ENCODE data around the gene ADPRH.

ADPRH gene

DNA sequence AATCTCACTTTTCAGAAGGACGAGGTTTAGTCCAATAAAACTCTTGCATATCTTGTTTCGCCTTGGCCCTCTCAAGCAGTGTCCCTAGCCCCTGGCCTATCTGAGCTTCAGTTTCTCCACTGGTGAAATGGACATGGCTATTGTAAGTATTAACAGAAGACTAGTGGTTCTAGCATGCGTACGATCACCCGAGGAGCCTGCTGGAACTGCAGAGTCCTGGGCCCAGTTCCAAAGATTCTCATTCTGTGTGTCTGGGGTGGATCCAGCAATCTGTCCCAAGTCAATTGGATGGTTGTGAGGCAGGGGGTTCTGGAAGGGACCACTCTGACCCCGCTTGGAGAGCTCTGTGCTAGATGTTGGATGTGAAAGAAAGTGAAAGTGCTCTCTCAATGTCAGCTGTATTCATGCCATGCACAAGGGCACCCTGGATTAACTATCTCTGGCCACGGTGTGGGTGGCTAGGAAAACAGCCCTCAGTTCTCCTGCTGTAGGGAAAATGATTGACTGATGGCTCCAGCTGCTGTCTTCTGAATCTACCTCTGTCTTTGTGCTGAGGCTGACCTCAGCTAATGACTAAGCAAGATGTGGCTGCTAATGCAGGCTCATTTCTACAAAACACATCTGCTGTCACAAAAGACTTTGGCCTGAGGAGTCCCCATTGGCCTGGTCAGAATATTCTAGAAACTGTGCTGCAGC, 16.5 kb downstream of the ADPRH start:
- Mint-ChIP-seq H3K27me3 (no peaks in the 10 kb centered on the region), H3K4me1 (peaks cover 48 to 71% of the 10 kb centered on the region in 2 donors), H3K27ac (peak overlapping the region; percentile 37), H3K4me3 (no peak overlapping the region), H3K36me3 (peaks cover 3 to 13% of the 10 kb centered on the region in 2 donors), H3K9me3 (no peaks in the 10 kb centered on the region)
- ATAC-seq (replicated peaks) (no peak), DNase-seq (no peak)

DNA sequence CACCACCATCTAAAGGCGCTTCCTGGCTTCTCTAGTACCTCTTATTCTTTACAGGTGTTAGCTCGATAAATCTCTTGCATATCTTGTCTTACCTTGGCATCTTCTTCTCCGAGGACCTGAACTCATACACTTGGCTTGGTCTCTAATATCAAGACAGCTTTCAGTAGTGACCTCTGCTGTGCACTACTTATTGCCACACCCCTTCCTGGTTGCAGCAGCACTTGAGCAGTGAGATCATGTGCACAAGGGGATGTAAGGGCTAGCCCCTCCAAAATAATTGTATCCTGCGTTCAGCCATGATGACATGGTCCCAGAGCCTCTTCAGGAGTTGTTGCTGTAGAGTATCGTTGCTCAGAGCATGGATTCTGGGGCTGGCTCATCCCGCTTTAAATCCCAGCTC, 17.1 kb downstream of the ADPRH start:
- ATAC-seq (replicated peaks) (no peak), DNase-seq (no peak)
- Mint-ChIP-seq H3K27me3 (no peaks in the 10 kb centered on the region), H3K36me3 (peaks cover 2 to 9% of the 10 kb centered on the region in 2 donors), H3K27ac (no peak overlapping the region), H3K4me1 (peaks cover 50 to 77% of the 10 kb centered on the region in 2 donors), H3K4me3 (peak overlapping the region in 1 of 2 donors; percentile 8), H3K9me3 (no peaks in the 10 kb centered on the region)

- DNase-seq, result peak; percentile 18
- H3K4me1 Mint-ChIP-seq, result peaks cover 52 to 81% of the 10 kb centered on the region in 2 donors
- H3K4me3 Mint-ChIP-seq, result peak within 1 kb of the TSS; percentile 58 to 61
- peaks cover 2 to 9% of the 10 kb centered on the region in 2 donors for H3K36me3 Mint-ChIP-seq
- peak within 1 kb of the TSS; percentile 97 for H3K27ac Mint-ChIP-seq
- ATAC-seq (replicated peaks), result peak; percentile 47 to 49
- no peaks in the 10 kb centered on the region for H3K27me3 Mint-ChIP-seq
- H3K9me3 Mint-ChIP-seq, result no peaks in the 10 kb centered on the region
Measured at GRCh38 chr3:119597548-119598288, 18.4 kb downstream of the ADPRH start, which contains the start of gene PLA1A. Gene PLA1A (plus strand): TSS chr3:119597885. CDS start chr3:119597914, 29 bp downstream.

DNA sequence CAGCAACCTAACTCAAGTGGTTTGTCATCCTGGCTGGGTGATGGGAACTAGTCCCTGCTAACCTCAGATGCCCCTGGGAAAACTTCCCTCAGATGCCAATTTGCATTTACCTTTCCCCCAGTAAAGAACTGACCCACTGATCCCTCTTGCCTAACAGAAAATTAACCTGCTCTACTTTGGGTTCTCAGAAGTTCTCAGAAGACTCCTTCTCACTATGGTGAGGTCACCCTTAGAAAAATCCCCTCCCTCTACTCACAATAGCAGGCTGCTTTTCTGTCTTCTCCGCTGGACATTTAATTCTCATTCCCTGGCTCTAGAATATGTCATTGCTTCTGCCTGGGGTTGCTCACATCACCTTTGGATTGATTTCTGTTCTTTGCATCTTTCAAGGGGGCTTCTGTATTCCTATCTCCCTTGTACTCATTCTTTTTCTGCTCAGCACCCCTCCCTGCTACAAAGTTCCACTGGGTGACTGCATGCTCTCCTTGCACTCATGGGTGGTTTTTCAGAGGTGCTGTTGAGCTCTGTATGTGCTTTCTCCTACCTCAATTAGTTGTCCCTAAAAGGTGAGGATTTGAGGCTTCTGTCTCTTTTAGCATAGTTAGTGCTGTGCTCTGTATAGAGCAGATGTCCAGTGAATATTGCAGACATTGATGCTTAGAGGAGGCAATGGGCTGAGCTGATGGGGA, 19.3 kb downstream of the ADPRH start:
- Mint-ChIP-seq H3K27me3 (no peaks in the 10 kb centered on the region), H3K36me3 (peaks cover 4 to 6% of the 10 kb centered on the region in 2 donors), H3K4me3 (peak overlapping the region; percentile 51 to 58), H3K4me1 (peaks cover 54 to 77% of the 10 kb centered on the region in 2 donors), H3K27ac (peak overlapping the region; percentile 88), H3K9me3 (no peaks in the 10 kb centered on the region)
- ATAC-seq (replicated peaks) (peak; percentile 85 to 89), DNase-seq (peak; percentile 59)

GRCh38 chr3:119599558-119600174, 20.4 kb downstream of the ADPRH start:
- peak overlapping the region; percentile 88 for H3K27ac Mint-ChIP-seq
- H3K27me3 Mint-ChIP-seq, result no peaks in the 10 kb centered on the region
- peaks cover 54 to 75% of the 10 kb centered on the region in 2 donors for H3K4me1 Mint-ChIP-seq
- no peaks in the 10 kb centered on the region for H3K9me3 Mint-ChIP-seq
- ATAC-seq (replicated peaks) (no peak), DNase-seq (no peak)
- H3K36me3 Mint-ChIP-seq, result peaks cover 0 to 4% of the 10 kb centered on the region in 2 donors
- H3K4me3 Mint-ChIP-seq, result peak overlapping the region; percentile 39 to 58

GRCh38 chr3:119600732-119601131, 21.4 kb downstream of the ADPRH start:
- Mint-ChIP-seq H3K27me3 (no peaks in the 10 kb centered on the region), H3K4me3 (peak overlapping the region in 1 of 2 donors; percentile 18), H3K9me3 (no peaks in the 10 kb centered on the region), H3K27ac (peak overlapping the region; percentile 88), H3K4me1 (peaks cover 52 to 71% of the 10 kb centered on the region in 2 donors), H3K36me3 (peaks cover 0 to 4% of the 10 kb centered on the region in 2 donors)
- ATAC-seq (replicated peaks), result peak; percentile 37 to 63
- DNase-seq, result peak; percentile 25

GRCh38 chr3:119601154-119601553, 21.9 kb downstream of the ADPRH start:
- Mint-ChIP-seq H3K36me3 (peaks cover 0 to 4% of the 10 kb centered on the region in 2 donors), H3K4me1 (peaks cover 49 to 67% of the 10 kb centered on the region in 2 donors), H3K27me3 (no peaks in the 10 kb centered on the region), H3K4me3 (peak overlapping the region in 1 of 2 donors; percentile 18), H3K9me3 (no peaks in the 10 kb centered on the region), H3K27ac (peak overlapping the region; percentile 88)
- ATAC-seq (replicated peaks) (no peak), DNase-seq (no peak)

- peak overlapping the region; percentile 48 for H3K27ac Mint-ChIP-seq
Measured at GRCh38 chr3:119602676-119603075, 23.4 kb downstream of the ADPRH start.

GRCh38 chr3:119604878-119605277, 25.6 kb downstream of the ADPRH start:
- H3K27me3 Mint-ChIP-seq, result peaks cover 0 to 3% of the 10 kb centered on the region in 2 donors
- DNase-seq, result no peak
- no peak overlapping the region for H3K27ac Mint-ChIP-seq
- no peak for ATAC-seq (replicated peaks)
- no peak overlapping the region for H3K4me3 Mint-ChIP-seq
- peaks cover 3 to 5% of the 10 kb centered on the region in 2 donors for H3K36me3 Mint-ChIP-seq
- H3K4me1 Mint-ChIP-seq, result peaks cover 23 to 31% of the 10 kb centered on the region in 2 donors
- H3K9me3 Mint-ChIP-seq, result no peaks in the 10 kb centered on the region

More at GRCh38 chr3:119602676-119603075, 23.4 kb downstream of the ADPRH start:
- peaks cover 0 to 3% of the 10 kb centered on the region in 2 donors for H3K27me3 Mint-ChIP-seq
- peaks cover 3 to 4% of the 10 kb centered on the region in 2 donors for H3K36me3 Mint-ChIP-seq
- ATAC-seq (replicated peaks) (no peak), DNase-seq (no peak)
- H3K4me3 Mint-ChIP-seq, result no peak overlapping the region
- H3K9me3 Mint-ChIP-seq, result no peaks in the 10 kb centered on the region
- H3K4me1 Mint-ChIP-seq, result peaks cover 39 to 53% of the 10 kb centered on the region in 2 donors

GRCh38 chr3:119608405-119609000, 29.2 kb downstream of the ADPRH start:
- no peak overlapping the region for H3K27ac Mint-ChIP-seq
- H3K4me3 Mint-ChIP-seq, result no peak overlapping the region
- no peaks in the 10 kb centered on the region for H3K9me3 Mint-ChIP-seq
- ATAC-seq (replicated peaks) (no peak), DNase-seq (no peak)
- H3K36me3 Mint-ChIP-seq, result peaks cover 3 to 9% of the 10 kb centered on the region in 2 donors
- peaks cover 0 to 3% of the 10 kb centered on the region in 2 donors for H3K27me3 Mint-ChIP-seq
- no peaks in the 10 kb centered on the region for H3K4me1 Mint-ChIP-seq

DNA sequence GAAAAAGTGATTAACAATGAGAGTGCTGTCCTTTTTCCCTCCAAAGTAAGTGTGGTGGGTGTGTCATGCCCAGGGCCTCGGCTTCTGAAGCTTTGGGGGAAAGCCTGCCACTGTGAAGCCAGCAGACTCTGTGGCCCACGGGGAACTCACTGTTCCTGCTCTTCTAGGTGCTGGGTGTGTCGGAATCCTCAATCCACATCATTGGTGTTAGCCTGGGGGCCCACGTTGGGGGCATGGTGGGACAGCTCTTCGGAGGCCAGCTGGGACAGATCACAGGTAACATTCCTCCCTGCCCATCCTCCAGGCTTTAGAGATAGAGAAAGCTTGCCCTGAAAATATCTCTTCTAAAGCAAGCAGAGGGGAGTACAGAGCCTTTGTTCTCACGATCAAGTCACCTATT, 30.0 kb downstream of the ADPRH start:
- H3K4me1 Mint-ChIP-seq, result no peaks in the 10 kb centered on the region
- no peak for ATAC-seq (replicated peaks)
- no peak for DNase-seq
- H3K4me3 Mint-ChIP-seq, result no peak overlapping the region
- peak overlapping the region; percentile 7 for H3K27ac Mint-ChIP-seq
- H3K36me3 Mint-ChIP-seq, result peaks cover 3 to 10% of the 10 kb centered on the region in 2 donors
- H3K9me3 Mint-ChIP-seq, result no peaks in the 10 kb centered on the region
- peaks cover 0 to 3% of the 10 kb centered on the region in 2 donors for H3K27me3 Mint-ChIP-seq

DNA sequence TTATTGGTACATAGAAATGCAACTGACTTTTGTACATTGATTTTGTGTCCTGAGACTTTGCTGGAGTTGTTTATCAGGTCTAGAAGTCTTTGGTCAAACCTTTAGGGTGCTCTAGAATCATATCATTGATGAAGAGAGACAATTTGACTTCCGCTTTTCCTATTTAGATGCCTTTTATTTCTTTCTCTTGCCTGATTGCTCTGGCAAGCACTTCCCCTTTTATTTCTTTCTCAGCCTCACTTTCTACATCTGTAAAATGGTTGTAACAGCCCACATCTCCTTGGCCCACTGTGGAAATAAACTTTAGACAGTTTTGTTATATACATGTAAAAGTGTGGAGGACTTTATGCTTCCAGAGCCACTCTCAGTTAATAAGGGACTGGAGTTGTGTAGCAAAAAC, 32.4 kb downstream of the ADPRH start:
- Mint-ChIP-seq H3K9me3 (no peaks in the 10 kb centered on the region), H3K4me3 (no peak overlapping the region), H3K27me3 (peaks cover 0 to 3% of the 10 kb centered on the region in 2 donors), H3K27ac (no peak overlapping the region), H3K36me3 (peaks cover 10 to 14% of the 10 kb centered on the region in 2 donors), H3K4me1 (peaks cover 2 to 6% of the 10 kb centered on the region in 2 donors)
- DNase-seq (no peak), ATAC-seq (replicated peaks) (no peak)

GRCh38 chr3:119613201-119613600, 33.9 kb downstream of the ADPRH start:
- H3K36me3 Mint-ChIP-seq, result peaks cover 8 to 14% of the 10 kb centered on the region in 2 donors
- ATAC-seq (replicated peaks) (no peak), DNase-seq (no peak)
- no peak overlapping the region for H3K27ac Mint-ChIP-seq
- no peaks in the 10 kb centered on the region for H3K27me3 Mint-ChIP-seq
- peaks cover 2 to 6% of the 10 kb centered on the region in 2 donors for H3K4me1 Mint-ChIP-seq
- H3K9me3 Mint-ChIP-seq, result no peaks in the 10 kb centered on the region
- no peak overlapping the region for H3K4me3 Mint-ChIP-seq

Data from stimulated activated naive B cell treated with anti-CD40 and anti-IgM and Interleukin-4, amounts not matched to agents 10 μg/mL and 1 μg/mL and 100 μg/mL, for 72 hours (primary cell).